GM12875 (cell line): ENCODE measurements around the gene AMPD2.

ENCODE experiments used
- H3K4me3 ChIP-seq: one replicate; pipeline ENCODE4 v1.5.1; 2011; ENCODE audit warnings: low read depth, low read length, control low read depth
- TF ChIP-seq, protein P1 (sequence below): IDR thresholded peaks from 2 replicates; pipeline ENCODE4 v1.5.1; 2011; ENCODE audit warnings: low read depth, mild to moderate bottlenecking, control low read depth, inconsistent platforms, low read length, moderate library complexity, borderline replicate concordance; ENCODE audit not compliant: insufficient read depth

The AMPD2 gene

DNA sequence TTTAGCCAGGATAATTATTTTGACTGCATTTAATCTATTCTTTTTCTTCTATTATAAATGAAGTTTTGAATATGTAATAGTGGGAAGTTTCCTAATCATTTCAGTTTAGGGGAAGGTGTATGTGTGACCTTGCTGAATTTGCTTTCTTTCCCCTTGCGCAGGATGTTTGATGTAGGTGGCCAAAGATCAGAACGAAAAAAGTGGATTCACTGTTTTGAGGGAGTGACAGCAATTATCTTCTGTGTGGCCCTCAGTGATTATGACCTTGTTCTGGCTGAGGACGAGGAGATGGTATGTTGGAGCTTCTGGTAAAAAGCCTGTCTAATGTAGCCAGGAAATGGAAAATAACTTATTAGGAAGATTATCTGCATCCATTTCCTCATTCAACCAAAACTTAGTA lies 33.6 kb upstream of the AMPD2 start:
- no peak overlapping the region for H3K4me3 ChIP-seq
- TF ChIP-seq, protein P1, sequence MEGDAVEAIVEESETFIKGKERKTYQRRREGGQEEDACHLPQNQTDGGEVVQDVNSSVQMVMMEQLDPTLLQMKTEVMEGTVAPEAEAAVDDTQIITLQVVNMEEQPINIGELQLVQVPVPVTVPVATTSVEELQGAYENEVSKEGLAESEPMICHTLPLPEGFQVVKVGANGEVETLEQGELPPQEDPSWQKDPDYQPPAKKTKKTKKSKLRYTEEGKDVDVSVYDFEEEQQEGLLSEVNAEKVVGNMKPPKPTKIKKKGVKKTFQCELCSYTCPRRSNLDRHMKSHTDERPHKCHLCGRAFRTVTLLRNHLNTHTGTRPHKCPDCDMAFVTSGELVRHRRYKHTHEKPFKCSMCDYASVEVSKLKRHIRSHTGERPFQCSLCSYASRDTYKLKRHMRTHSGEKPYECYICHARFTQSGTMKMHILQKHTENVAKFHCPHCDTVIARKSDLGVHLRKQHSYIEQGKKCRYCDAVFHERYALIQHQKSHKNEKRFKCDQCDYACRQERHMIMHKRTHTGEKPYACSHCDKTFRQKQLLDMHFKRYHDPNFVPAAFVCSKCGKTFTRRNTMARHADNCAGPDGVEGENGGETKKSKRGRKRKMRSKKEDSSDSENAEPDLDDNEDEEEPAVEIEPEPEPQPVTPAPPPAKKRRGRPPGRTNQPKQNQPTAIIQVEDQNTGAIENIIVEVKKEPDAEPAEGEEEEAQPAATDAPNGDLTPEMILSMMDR: no peak

DNA sequence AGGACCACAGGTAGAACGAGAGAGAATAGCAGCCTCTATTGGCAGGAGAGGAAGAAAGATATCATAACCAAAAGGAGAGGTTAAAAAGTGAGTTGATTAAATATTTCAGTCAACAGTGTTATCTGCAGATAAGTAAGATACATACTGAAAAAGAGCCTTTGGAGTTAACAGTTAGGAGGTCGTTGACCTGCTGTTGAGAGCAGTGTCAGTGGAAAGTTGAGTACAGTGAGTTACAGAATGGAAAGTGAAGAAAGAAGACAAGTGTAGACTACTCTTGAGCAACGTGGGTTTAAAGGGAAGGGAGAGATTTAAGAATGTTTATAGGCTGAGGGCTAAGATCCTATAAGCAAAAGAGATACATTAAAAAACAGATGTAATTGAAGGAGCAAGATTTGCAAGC lies 30.5 kb upstream of the AMPD2 start:
- H3K4me3 ChIP-seq: no peak overlapping the region
- TF ChIP-seq, protein P1: no peak

DNA sequence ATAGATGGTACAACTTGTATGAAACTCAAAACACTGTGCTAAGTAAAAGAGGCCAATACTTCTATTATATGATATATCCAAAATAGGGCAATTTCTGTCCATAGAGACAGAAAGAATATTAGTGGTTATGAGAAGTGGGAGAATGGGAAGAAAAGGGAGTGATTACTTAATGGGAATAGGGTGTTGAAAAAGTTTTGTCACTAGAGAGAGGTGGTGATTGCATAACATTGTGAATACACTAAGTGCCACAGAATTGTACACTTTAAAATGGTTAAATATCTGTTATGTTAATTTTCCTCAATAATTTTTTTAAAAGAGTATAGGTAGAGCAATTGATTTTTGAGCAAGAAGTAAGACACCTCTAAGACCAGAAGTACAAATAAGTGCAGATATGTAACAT lies 30.0 kb upstream of the AMPD2 start:
- no peak overlapping the region for H3K4me3 ChIP-seq
- TF ChIP-seq, protein P1: no peak

DNA sequence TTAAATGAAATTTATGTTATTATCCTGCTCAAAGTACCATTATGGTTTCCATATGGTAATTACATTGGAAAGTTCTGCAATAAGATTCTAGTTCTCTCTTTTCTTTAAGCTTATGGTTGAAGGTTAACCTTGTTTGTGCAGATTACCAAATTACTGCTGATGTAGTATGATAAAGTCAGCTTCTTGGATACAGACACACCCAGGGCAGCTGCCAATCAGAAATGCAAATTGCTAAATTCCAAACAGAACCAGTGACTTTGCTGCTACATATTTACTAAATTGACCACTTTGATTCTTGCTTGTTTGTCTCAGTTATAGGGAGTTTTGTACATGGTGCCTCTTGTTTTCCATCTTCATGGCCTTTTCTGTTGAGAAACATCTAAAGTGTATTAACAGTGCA lies 26.7 kb upstream of the AMPD2 start:
- no peak overlapping the region for H3K4me3 ChIP-seq
- TF ChIP-seq, protein P1: no peak

DNA sequence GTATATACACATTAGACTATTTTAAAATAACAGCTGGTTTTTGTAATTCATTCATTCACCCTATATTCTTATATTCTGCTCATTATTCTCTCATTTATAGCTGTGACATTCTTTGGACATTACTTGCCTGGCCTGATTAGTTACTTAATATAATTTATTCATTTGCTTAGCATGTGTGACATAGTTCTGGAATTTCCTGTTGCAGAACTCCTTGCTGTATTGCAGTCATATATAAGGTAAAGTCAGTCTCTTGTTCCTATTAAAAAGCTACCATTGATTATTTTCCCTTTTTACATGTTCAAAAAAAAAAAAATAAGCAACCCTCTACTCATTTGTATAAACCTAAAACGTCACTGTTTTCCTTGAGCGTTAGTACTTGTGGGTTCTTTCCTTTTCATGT lies 24.1 kb upstream of the AMPD2 start:
- TF ChIP-seq, protein P1: no peak
- H3K4me3 ChIP-seq: no peak overlapping the region

DNA sequence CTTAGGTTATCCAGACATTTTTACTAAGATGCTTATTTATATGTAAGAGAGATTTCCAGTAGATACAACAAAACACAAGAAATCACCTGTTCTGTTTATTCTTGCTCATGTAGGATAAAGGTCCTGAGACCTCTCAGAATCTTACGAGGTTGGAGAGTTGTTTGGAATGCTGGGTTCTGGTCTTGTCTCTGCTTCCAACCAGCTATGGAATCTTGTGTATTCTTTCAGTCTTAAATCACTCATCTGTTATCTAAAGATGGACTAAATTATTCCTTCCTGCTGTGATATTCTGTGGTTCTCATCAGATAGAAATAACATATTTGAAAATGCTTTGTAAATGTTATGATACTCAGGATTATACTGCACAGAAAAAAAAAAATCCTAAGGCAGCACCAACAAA lies 21.5 kb upstream of the AMPD2 start:
- TF ChIP-seq, protein P1: no peak
- H3K4me3 ChIP-seq: no peak overlapping the region

DNA sequence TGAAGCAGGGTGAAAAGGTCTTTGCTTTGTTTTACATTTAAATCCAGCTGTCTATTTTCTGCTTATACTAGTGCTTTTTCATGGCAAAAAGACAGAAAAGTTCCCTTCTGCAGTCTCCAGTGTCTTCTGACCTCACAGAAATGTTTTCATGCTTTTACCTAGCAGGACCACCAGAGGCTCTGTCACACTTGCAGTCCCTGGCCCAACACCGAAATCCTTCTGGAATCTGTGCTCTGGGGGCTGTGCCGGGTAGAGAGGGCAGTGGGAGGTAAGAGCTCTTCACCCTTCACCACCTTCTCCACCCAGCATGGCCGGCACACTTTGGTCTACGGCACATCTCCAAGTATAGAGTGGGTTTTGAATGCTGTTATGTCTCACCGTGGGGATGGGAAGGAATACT lies 21.0 kb upstream of the AMPD2 start:
- TF ChIP-seq, protein P1: no peak
- no peak overlapping the region for H3K4me3 ChIP-seq
